GM21717 (cell line): Measurements from ENCODE around the gene NRCAM.

Experiments
- ATAC-seq: cut with Tn5 transposase; IDR thresholded peaks from one replicate; pipeline ENCODE4 v1.9.1; 2021; ENCODE audit warnings: mild to moderate bottlenecking, moderate library complexity; ENCODE audit not compliant: unreplicated experiment

Gene NRCAM

DNA sequence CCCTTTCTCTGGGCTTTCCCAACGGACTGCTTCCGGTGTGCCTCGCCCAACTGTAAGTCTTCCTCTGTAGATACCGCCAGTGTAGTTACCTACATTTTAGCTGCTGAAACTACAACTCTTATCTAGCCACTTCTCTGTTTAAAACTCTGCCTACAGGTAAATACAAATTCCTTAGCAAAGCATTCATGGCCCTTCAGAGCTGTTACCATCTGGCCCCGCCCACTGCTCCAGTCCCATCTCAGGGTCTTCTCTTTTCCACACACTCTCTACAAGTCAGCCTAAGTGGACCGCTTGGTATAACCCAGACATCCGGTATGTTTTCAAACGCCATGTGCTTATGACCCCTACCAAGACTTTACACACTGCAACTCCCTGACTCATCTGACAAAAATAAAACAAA, 285.1 kb downstream of the NRCAM start:
- no peak for ATAC-seq

DNA sequence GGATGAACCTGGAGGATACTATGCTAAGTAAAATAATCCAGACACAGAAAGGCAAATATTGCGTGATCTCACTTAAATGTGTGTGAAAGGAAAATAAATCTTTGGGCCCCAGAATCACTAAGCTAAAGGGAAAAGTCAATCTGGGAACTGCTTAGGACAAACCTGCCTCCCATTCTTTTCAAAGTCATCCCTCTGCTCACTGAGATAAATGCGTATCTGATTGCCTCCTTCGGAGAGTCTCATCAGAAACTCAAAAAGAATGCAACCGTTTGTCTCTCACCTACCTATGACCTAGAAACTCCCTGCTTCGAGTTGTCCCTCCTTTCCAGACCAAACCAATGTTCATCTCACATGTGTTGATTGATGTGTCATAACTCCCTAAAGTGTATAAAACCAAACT, 286.0 kb downstream of the NRCAM start:
- ATAC-seq, result no peak

DNA sequence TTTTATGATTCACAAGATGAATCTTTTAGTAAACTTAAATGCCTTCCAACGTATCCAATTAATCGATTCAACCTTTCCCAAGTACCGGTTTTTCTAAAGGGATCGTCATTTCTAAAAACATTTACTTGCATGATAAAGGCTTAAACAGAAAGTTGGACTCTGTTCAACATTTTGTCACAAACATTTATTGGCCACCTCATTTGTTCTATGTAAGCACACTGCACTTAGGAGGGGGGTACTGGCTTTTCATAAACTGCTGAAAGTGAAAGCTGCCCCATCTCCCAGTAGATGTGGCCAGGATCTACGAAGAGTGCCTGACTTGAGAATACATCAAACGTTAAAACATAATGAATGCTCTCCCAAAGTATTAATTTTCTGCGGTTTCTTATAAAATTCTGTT, 288.8 kb downstream of the NRCAM start:
- no peak for ATAC-seq

DNA sequence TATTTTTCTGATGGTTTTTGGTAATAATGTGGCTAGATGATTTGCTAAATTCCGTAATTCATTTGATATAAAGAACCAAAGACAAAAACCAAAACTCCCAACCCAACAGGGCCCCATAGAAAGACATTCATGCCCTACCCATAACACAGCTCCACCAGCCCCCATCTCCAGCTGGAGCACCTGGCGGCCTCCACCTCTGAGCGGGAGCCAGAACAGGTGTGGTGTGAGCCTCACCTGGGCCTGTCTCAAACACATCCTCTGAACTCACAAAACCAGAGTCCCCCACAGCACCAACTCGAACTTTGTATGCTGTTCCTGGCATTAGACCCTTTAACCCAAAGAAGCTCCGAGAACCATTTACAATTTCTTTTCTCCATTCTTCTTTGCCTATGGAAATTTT, 289.5 kb downstream of the NRCAM start:
- ATAC-seq, result no peak

DNA sequence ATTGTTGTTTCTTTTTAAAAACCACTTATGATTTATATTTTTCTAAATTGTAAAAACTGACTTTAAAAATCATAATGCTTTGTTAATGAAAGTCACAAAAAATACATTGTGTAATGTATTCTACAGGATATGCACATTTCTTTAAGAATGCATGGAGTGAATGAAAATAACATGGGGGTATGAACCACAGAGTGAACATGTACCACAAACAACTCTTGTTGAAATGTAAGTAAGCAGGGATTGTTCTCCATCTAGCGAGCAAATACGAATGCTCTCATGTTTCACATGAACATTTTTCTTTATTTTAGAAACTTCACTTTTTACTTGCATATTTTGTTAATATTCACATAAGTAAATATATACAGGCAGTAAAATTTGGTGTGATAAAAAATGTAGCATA, 290.5 kb downstream of the NRCAM start:
- no peak for ATAC-seq

DNA sequence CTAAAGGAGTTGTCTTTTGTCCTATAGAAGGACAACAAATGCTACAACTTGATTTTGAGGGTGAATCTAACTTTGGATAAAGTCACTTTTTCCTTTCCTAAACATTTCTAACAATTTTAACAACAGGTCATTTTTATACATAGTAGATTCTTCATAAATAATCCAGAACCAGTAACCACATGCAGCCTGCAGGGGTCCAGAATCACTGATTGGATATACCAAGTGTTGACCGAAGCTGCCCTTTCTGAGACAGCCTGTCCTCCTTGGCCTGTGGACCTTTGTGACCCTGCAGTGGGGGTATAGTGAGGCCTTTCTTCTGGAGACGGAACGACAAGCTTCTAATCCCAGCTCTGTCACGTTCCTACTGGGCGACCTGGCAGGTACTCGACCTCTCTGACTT, 291.3 kb downstream of the NRCAM start:
- ATAC-seq, result no peak

DNA sequence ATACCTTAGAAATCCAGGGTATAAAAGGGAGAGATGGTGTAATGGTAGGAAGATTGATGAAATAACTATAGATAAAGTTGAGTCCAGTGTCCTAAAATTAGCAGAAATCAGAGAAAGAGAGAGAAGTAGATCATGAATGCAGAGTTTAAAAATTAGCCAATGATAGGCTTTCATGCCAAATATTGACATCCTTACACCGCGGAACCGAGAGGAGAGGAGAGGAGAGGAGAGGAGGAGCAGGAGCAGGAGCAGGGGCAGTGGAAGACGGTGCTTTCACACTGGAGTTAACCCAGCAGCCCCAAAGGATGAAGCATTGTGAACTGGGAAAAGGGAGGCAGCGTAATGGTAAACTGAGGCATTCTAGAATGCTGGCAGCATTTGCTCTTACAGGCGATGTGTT, 291.9 kb downstream of the NRCAM start:
- ATAC-seq, result no peak

DNA sequence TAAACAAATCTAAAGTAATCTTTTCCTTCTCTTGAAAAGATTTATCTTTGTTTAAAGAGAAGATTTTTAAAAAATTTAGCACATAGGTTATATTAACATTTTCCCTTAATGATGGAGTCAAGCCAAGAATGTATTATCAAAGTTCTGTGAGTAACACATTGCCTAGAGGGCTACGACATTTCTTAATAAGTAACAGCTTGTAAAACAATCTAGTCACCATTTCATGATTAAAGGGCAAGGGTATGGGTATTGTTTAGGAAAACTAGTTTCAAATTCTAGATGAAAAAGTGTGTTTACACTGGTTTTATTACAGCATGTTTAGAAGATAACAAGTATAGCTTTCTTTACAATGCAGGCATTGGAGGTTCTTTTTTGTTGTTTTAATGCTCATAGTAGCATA, 297.5 kb downstream of the NRCAM start:
- ATAC-seq, result no peak

DNA sequence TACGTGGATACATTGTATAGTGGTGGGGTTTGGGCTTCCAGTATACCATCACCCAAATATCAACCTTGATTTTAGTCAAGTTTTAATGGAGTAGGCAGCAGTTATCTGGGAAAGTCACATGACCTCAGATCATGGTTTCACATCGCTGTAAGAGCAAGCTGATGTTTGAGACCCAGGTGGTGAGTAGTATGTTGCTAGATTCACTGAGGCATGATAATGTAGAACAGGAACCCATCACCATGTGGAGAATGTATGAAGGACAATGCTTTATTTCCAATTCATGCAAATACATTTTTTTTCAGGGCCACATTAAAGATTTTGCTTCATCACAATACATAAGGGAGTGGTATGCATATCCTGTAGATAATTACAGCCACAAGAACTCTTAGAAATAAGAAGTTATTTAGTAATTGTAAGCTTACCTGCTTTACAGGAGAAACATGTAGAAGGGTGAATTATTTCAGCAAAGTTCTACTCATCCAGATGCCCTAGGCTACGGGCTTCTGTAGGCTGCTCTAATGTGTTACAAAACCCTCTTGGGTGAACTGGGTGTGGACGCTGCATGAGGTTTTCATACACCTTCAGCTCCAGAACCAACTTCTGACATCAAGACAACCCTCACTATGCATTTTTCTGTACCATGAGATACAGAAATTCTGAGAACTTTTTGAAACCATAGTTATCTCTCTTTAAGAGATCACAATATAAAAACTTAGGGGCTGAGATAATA, 298.5 kb downstream of the NRCAM start:
- ATAC-seq, result no peak

DNA sequence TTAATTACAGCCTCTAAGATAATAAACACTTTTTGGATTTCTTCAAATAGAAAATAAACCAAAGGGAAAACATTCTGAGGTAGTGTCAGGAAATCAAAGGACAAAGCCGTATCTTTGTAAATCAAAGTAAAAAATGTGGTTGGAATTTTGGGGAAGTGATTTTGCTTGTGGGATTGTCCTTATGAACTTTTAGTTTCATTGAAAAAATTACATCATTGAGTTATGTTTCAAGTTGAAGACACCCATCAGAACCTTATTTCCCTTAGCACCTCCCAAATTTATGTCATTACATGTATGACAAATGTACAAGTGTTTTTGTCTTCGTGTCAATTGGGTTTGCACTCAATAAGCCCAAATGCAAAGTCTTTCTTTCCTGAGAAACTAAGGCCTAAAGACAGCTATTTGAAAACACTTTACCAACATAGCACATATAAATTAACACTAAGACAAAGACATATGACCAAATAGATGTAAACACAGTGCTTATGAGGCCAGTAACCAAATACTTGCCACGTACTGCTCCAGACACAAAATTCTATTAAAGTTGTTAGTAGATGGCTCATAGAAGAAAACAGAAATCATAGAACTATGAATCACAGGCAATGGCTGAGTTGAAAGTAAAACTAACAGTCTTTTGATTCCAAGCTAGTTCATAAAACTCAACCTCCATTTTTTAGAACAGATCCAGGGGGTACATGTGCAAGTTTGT, 299.2 kb downstream of the NRCAM start:
- no peak for ATAC-seq

DNA sequence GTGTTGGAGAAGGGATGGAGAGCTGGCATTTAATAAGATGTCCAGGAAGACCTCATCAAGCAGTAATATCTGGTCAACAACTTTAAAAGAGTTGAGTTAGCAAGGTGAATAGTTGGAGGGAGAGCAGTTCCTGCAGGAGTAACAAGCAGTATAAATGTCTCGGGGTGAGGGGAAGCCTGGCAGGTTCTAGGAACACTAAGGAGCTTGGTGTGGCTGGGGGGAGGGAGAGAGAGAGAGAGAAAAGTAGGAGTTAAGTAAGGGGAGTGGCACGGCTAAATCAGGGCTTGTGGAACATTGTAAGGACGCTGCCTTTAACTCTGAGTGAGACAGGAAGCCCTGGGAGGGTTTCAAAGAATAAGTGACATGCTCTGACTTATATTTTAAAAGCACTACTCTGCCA, 304.0 kb downstream of the NRCAM start:
- ATAC-seq, result no peak

DNA sequence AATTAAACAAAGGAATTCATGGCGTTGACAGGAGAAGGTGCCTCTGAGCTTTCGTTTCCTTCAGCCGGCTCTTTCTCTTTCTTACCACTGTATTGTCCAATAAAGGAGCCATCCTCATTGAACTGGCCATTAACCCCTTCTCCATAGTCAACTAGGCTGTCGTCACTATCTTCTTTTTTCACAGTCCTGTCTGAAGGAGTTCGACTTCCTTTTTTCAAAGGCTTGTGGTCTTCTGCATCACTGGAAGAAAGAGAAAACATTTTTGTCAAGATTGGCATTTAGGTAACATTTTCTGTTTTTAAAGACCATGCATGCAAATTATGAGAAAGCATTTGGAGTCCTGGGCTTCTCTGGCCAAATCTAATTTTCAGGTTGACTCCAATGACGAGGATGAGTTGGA, 306.3 kb downstream of the NRCAM start:
- no peak for ATAC-seq

DNA sequence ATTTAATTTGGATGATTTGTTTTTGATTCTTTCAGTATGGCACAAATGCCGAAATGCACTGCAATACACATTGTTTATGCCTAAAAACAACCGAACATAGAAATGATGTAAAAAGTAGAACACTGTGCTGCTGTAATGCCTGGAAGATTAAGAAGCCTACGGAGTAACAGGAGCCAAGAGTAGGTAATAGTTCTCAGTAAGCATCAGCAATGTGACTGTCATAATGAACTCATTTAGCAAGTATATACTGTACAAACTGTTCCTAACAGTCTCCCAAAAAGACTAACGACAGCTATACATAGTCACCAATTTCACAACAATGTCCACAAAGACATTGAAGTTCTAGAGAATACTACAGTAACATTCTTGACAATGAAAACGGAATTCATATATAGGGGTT, 307.1 kb downstream of the NRCAM start:
- no peak for ATAC-seq

DNA sequence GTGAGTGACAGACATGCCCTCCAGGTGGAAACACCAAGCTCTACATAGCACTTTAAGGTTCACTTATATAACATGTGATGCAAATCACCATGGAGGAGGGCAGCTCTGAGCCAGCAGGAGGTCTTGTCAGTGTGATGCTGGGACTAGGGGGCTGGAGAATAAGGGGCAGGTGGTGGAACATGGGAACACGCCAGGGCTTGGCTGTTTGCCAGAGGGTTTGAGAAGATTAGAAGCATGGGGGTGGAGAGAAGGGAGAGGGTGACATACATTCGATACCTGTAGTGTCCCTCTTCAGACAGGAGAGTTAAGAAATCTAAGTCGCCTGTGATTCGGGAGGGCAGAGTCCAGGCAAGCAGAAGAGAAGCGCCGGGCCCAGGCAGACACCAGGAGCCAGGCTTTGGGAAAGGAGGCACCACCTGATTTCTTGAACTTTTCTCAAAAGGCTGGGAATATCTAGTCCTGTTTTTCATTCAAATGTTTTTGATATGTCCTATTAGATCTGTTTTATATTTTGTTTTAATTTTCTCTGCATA, 309.1 kb downstream of the NRCAM start:
- ATAC-seq, result no peak

DNA sequence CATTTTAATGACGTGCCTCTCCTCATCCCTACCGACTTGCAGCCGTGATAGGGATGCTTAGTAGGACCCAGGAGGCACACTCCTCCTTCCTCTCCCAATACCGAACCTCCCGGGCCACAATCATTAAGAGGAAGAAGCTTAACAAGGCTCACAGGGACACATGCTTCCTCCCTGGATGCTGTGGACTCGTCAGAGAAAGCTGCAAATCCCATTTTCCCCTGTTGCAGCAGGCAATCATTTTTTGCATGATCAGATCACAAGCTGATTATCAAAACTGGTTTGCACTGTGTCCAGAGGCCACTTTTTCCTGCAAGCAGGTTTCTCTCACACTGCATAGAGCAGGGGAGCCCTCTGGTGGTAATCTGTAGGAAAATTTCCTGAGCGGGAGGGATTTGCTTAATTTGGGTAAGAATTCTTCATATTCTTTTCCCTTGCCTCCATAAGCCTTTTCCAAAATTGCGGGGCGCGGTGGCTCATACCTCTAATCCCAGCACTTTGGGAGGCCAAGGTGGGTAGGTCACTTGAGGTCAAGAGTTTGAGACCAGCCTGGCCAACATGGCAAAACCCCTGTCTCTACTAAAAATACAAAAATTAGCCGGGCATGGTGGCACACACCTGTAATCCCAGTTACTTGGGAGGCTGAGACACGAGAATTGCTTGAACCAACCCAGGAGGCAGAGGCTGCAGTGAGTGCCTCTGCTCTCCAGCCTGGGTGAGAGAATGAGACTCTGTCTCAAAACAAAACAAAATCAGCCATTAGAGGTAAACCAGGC, 310.0 kb downstream of the NRCAM start:
- no peak for ATAC-seq

DNA sequence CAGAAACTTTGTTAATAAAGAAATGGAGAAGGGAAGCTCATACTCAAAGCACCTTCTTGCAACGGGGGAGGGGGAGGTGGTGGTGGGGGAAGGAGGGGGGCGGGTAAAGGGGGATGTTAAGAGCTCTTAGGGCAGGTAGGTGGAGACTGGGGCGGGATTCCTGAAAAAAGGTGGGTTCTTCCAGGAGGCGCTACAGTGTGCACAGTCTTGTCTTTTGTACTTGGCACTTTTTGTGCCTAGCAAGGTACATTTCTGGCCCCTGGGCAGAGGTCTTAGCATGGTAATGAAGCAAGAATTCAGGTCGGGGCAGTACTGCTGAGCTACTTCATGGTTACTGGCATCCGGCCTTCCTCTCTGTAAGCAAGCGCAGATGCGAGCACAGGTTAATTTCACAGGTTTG, 310.8 kb downstream of the NRCAM start:
- no peak for ATAC-seq

DNA sequence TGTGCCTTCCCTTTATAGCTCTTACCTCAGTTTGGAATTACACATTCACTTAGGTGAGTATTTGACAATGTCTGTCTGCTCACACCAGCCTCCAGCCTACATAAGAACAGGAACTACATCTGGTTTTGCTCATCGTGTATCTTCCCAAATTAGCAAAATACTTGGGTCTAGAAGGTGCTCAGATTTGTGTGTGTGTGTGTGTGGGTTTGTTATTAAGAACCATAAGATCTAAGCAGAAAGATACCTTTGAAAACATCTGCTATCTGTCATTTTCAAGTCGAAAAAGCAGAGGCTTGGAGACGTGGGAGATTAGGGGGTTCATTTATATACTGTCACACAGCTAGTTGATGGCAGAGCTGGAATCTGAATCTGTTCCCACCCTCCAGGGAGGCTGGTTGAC, 311.3 kb downstream of the NRCAM start:
- no peak for ATAC-seq

DNA sequence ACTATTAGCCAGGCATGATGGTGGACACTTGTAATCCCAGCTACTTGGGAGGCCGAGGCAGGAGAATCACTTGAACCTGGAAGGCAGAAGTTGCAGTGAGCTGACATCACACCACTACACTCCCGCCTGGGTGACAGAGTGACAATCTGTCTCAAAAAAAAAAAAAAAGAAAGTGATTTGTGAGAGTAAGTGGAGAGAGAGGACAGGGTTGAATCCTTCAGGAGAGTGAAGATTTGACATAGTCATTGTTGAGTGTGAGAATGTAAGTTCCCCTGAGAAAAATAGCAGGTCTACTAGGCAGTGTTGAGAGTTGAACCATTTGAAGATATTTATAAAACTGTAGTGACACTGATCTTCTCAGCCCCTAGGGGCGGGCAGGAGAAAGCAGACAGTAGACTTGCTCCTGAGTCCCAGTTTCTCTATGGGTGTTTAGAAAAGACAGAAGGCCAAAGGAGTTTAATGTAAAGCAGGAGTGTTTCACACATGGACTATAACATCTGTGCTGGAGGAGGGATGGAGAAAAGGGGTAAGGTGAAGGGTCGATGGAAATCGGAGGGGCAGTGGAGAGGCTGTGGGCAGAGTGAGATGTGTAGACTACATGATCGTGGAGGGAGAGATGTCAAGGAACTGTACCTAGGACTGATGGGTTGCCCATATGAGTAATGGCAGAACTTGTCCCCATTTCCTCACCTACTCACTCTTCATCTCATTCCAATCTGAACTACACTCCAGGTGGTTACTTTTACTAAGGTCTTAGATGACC, 312.4 kb downstream of the NRCAM start:
- no peak for ATAC-seq

DNA sequence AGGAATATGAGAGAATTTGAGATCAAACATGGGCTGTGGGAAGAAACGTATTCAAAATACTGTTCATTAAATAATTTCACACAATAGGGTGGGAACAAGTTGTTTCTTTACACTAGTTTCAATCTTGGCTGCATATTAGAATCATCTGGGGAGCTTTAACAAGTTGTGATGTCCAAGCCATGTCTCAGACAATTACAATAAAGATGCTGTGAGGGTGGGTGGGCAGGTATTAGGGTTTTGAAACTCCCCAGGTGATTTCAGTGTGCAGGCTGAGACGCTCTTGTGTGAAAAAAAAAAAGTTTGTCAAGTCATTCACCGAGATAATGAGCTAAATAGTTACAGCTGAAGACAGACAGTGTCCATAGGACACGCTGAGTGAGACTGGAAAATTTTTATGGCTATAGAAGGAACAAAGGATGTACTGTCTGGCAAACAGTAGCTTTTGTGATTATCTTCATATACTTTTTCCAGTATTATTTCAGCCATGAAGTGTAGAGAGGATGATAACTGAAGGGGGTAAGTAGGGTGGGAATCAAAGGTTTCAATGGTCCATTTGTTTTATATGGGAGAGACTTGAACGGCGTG, 313.5 kb downstream of the NRCAM start:
- no peak for ATAC-seq

DNA sequence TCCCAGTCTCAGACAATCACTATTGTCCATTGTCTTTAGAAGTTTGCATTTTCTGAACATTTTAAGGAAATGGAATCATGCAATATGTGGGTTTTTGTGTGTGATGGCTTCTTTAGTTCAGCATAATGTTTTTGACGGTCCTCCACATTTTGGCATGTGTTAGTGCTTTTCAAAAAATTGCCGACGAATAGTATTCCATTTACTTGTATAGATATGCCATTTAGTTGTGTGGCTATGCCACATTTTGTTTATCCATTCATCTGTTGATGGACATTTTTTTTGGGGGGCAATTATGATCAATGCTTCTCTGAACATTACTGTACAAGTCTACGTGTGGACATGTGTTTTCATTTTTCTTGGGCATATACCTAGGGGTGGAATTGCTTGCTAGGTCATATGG, 314.1 kb downstream of the NRCAM start:
- ATAC-seq, result no peak

DNA sequence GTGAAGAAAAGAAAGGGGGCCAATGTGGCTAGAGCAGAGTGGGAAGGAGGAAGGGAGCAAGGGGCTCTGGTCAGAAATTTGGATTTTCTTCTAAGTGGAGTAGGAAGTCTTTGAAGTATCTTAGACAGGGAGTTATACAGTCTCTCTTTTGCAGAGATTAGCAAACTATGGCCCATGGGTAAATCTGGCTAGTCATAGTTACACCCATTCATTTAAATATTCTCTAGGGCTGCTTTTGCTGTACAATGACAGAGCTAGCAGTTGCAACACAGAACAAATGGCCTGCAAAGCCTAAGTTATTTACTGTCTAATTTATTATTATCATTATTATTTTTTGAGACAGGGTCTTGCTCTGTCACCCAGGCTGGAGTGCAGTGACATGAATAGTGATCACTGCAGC, 315.6 kb downstream of the NRCAM start:
- ATAC-seq, result no peak
